ENCODE results near the gene WWC1.

The WWC1 gene

GRCh38 chr5:168424594-168425323 lies 133.3 kb downstream of the WWC1 start:
- TF ChIP-seq CTCF (IDR thresholded peaks at IDR 0.05) = no peak

- TF ChIP-seq CTCF (IDR thresholded peaks at IDR 0.05) = no peak
Observed at GRCh38 chr5:168426007-168426863, 134.8 kb downstream of the WWC1 start.

GRCh38 chr5:168426864-168427172 lies 135.4 kb downstream of the WWC1 start:
- TF ChIP-seq CTCF (IDR thresholded peaks at IDR 0.05) = no peak

GRCh38 chr5:168427224-168427623 lies 135.8 kb downstream of the WWC1 start:
- no peak for TF ChIP-seq CTCF (IDR thresholded peaks at IDR 0.05)

- TF ChIP-seq CTCF (IDR thresholded peaks at IDR 0.05) = no peak
Observed at GRCh38 chr5:168428552-168428951, 137.1 kb downstream of the WWC1 start.

GRCh38 chr5:168430296-168430695 lies 138.9 kb downstream of the WWC1 start:
- TF ChIP-seq CTCF (IDR thresholded peaks at IDR 0.05) = no peak

GRCh38 chr5:168432903-168433302 lies 141.5 kb downstream of the WWC1 start:
- TF ChIP-seq CTCF (IDR thresholded peaks at IDR 0.05) = no peak

Measured in LNCAP (cell line).